ENCODE data around the gene TMEM17.

- TF ChIP-seq CTCF (IDR thresholded peaks at IDR 0.05; ENCODE audit: low read depth, low read length, poor library complexity, severe bottlenecking) (no peak), EZH2phosphoT487 (IDR thresholded peaks at IDR 0.05; ENCODE audit: borderline replicate concordance, low read length) (no peak)
Measured at GRCh38 chr2:62525549-62526269, 19.7 kb upstream of the TMEM17 start.
